ENCODE data around the gene GAPT. TPM values are rescaled to one million over a fixed set of nuclear protein-coding genes. Genes with fewer than 3 reads are reported as not detected.

The GAPT gene
- polyA plus RNA-seq, 1 donor from 2014 or later = not detected

GRCh38 chr5:58446024-58446423, 45.2 kb upstream of the GAPT start:
- Histone ChIP-seq H3K4me3 (ENCODE audit: low read length) (no peak overlapping the region), H3K27ac (ENCODE audit: low read length) (no peak overlapping the region), H2AFZ (ENCODE audit: low read depth, low read length) (no peak overlapping the region), H3K36me3 (ENCODE audit: insufficient read depth, low read length) (no peaks in the 10 kb centered on the region), H3K27me3 (ENCODE audit: insufficient read depth, low read depth, low read length) (no peaks in the 10 kb centered on the region), H3K9me2 (ENCODE audit: insufficient read depth, low read length) (no peaks in the 10 kb centered on the region), H3K79me2 (replicated peaks; ENCODE audit: insufficient read depth, low read length) (no peaks in the 10 kb centered on the region), H3K9ac (ENCODE audit: low read length) (no peak overlapping the region), H3K9me3 (ENCODE audit: low read length) (no peaks in the 10 kb centered on the region), H3K4me2 (ENCODE audit: low read length) (no peak overlapping the region), H3F3A (ENCODE audit: insufficient read depth, low read length, poor library complexity, severe bottlenecking) (no peaks in the 10 kb centered on the region), H4K20me1 (ENCODE audit: insufficient read depth) (no peaks in the 10 kb centered on the region)
- no peak for TF ChIP-seq CTCF (IDR thresholded peaks at IDR 0.05; ENCODE audit: poor library complexity, severe bottlenecking)
- no peak for TF ChIP-seq EZH2 (IDR thresholded peaks at IDR 0.05; ENCODE audit: borderline replicate concordance, insufficient read depth, low read length, poor library complexity, severe bottlenecking)
- no peak for TF ChIP-seq TAF1 (IDR thresholded peaks at IDR 0.05; ENCODE audit: low read depth)
- no peak for TF ChIP-seq EP300 (conservative IDR thresholded peaks at IDR 0.05; ENCODE audit: poor library complexity, severe bottlenecking)
- TF ChIP-seq RAD21 (conservative IDR thresholded peaks at IDR 0.05) = no peak
- TF ChIP-seq REST (IDR thresholded peaks at IDR 0.05; ENCODE audit: borderline replicate concordance) = no peak
- no peak for TF ChIP-seq SMC3 (conservative IDR thresholded peaks at IDR 0.05; ENCODE audit: poor library complexity)
- TF ChIP-seq MXI1 (conservative IDR thresholded peaks at IDR 0.05; ENCODE audit: poor library complexity, severe bottlenecking) = no peak
- no peak for TF ChIP-seq POLR2AphosphoS5 (IDR thresholded peaks at IDR 0.05)

- no peaks in the 10 kb centered on the region for H3K36me3 ChIP-seq (ENCODE audit: insufficient read depth, low read length)
- no peak overlapping the region for H3K9ac ChIP-seq (ENCODE audit: low read length)
- no peaks in the 10 kb centered on the region for H4K20me1 ChIP-seq (ENCODE audit: insufficient read depth)
- H3K4me3 ChIP-seq (ENCODE audit: low read length) = no peak overlapping the region
- no peaks in the 10 kb centered on the region for H3K9me3 ChIP-seq (ENCODE audit: low read length)
- no peak for TF ChIP-seq REST (IDR thresholded peaks at IDR 0.05; ENCODE audit: borderline replicate concordance)
- no peaks in the 10 kb centered on the region for H3K27me3 ChIP-seq (ENCODE audit: insufficient read depth, low read depth, low read length)
- no peaks in the 10 kb centered on the region for H3F3A ChIP-seq (ENCODE audit: insufficient read depth, low read length, poor library complexity, severe bottlenecking)
- H3K27ac ChIP-seq (ENCODE audit: low read length) = no peak overlapping the region
- no peaks in the 10 kb centered on the region for H3K9me2 ChIP-seq (ENCODE audit: insufficient read depth, low read length)
- no peak overlapping the region for H3K4me2 ChIP-seq (ENCODE audit: low read length)
- H3K79me2 ChIP-seq (replicated peaks; ENCODE audit: insufficient read depth, low read length) = no peaks in the 10 kb centered on the region
- no peak overlapping the region for H2AFZ ChIP-seq (ENCODE audit: low read depth, low read length)
Observed at GRCh38 chr5:58447226-58447625, 44.0 kb upstream of the GAPT start.

All from neural cell (in vitro differentiated cells).